HL-60 (cell line): ENCODE measurements around the gene OR12D3.

Source experiments
- DNase-seq, 2 experiments: peaks; one replicate each; pipeline ENCODE4 v3.0.0-alpha.2; 2010 to 2020; ENCODE audit warnings: low read depth in 1 of 2, low spot score in 1 of 2
- H3K27ac ChIP-seq: fragments of 250-450 bp; sonication (Bioruptor Pico); replicated peaks from 2 replicates; pipeline ENCODE4 v1.5.1; 2020; ENCODE audit warnings: mild to moderate bottlenecking, moderate library complexity
- H3K27me3 ChIP-seq: fragments of 250-450 bp; sonication (Bioruptor Pico); 2 replicates; pipeline ENCODE4 v1.5.1; 2021; ENCODE audit warnings: mild to moderate bottlenecking, moderate library complexity; ENCODE audit not compliant: insufficient read depth, poor library complexity, severe bottlenecking
- H3K4me3 ChIP-seq: replicated peaks from 2 replicates; pipeline ENCODE4 v1.5.1; 2011; ENCODE audit warnings: mild to moderate bottlenecking, control low read depth, low read length; ENCODE audit not compliant: insufficient read depth
- GABPA ChIP-seq: IDR thresholded peaks from 2 replicates; pipeline ENCODE4 v1.6.1; 2012; ENCODE audit warnings: low read depth
- POLR2AphosphoS5 ChIP-seq: IDR thresholded peaks from 2 replicates; pipeline ENCODE4 v1.6.1; 2012; ENCODE audit warnings: low read depth
- SPI1 ChIP-seq: IDR thresholded peaks from 2 replicates; pipeline ENCODE4 v1.6.1; 2012; ENCODE audit warnings: low read depth, mild to moderate bottlenecking, borderline replicate concordance
- TF ChIP-seq, protein P1 (sequence below): IDR thresholded peaks from 2 replicates; pipeline ENCODE4 v1.6.1; 2012; ENCODE audit warnings: low read depth; ENCODE audit not compliant: insufficient replicate concordance
- TF ChIP-seq, protein P2 (sequence below): IDR thresholded peaks from one replicate; pipeline ENCODE4 v1.5.1; 2011; ENCODE audit warnings: low read length, control low read depth, inconsistent platforms; ENCODE audit not compliant: insufficient read depth

Gene OR12D3

DNA sequence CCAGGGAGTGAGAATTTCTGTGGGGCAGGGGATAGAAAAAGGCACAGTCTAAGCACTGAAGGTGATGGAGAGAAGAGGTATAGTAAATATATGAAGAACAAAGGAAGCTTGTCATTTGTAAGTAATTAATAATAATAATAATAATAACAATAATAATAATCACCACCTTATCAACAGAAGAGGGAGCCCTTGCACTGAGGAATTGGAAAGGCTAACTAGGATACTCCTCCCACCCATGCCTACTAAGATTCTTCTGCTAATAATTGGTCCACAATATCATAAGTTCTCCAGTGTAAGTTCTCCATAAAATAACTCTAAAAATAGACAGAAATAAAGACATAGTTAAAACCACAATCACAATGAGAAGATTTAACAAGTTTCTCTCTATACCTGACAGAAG lies 912 bp upstream of the OR12D3 start:
- Histone ChIP-seq H3K27me3 (no peaks in the 10 kb centered on the region), H3K4me3 (no peak overlapping the region), H3K27ac (no peak overlapping the region)
- no peak for DNase-seq
- TF ChIP-seq POLR2AphosphoS5 (no peak), GABPA (no peak), SPI1 (no peak)
- TF ChIP-seq, protein P1, sequence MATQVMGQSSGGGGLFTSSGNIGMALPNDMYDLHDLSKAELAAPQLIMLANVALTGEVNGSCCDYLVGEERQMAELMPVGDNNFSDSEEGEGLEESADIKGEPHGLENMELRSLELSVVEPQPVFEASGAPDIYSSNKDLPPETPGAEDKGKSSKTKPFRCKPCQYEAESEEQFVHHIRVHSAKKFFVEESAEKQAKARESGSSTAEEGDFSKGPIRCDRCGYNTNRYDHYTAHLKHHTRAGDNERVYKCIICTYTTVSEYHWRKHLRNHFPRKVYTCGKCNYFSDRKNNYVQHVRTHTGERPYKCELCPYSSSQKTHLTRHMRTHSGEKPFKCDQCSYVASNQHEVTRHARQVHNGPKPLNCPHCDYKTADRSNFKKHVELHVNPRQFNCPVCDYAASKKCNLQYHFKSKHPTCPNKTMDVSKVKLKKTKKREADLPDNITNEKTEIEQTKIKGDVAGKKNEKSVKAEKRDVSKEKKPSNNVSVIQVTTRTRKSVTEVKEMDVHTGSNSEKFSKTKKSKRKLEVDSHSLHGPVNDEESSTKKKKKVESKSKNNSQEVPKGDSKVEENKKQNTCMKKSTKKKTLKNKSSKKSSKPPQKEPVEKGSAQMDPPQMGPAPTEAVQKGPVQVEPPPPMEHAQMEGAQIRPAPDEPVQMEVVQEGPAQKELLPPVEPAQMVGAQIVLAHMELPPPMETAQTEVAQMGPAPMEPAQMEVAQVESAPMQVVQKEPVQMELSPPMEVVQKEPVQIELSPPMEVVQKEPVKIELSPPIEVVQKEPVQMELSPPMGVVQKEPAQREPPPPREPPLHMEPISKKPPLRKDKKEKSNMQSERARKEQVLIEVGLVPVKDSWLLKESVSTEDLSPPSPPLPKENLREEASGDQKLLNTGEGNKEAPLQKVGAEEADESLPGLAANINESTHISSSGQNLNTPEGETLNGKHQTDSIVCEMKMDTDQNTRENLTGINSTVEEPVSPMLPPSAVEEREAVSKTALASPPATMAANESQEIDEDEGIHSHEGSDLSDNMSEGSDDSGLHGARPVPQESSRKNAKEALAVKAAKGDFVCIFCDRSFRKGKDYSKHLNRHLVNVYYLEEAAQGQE = no peak
- TF ChIP-seq, protein P2, sequence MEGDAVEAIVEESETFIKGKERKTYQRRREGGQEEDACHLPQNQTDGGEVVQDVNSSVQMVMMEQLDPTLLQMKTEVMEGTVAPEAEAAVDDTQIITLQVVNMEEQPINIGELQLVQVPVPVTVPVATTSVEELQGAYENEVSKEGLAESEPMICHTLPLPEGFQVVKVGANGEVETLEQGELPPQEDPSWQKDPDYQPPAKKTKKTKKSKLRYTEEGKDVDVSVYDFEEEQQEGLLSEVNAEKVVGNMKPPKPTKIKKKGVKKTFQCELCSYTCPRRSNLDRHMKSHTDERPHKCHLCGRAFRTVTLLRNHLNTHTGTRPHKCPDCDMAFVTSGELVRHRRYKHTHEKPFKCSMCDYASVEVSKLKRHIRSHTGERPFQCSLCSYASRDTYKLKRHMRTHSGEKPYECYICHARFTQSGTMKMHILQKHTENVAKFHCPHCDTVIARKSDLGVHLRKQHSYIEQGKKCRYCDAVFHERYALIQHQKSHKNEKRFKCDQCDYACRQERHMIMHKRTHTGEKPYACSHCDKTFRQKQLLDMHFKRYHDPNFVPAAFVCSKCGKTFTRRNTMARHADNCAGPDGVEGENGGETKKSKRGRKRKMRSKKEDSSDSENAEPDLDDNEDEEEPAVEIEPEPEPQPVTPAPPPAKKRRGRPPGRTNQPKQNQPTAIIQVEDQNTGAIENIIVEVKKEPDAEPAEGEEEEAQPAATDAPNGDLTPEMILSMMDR = no peak

DNA sequence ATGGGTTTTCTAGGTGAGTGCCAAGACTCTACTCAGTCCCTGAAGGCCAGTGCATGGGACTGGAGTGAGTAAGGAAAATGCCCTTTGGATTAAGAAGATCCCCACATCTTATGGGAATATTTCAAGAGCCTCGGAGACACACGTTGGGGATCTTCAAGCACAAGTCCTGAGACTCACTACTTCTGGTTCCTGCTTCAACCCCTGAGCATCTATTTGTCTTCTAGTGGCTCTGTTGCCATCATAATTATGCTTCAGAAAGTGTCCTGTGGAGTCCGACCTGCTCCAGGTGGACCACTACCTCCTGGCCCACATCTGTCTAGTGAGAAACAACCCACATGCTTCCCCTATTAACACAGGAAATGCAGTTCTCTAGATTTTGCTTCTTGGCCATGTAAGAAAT lies 6.3 kb downstream of the OR12D3 start, which contains the start of gene OR5V1:
Gene OR5V1 (minus strand): TSS at position 101 of the 400 bp plus-strand sequence. CDS start 12,670 bp downstream, outside the sequence.
- TF ChIP-seq GABPA (no peak), POLR2AphosphoS5 (no peak), SPI1 (no peak)
- TF ChIP-seq, protein P2 = no peak
- TF ChIP-seq, protein P1 = no peak
- H3K27ac ChIP-seq = no peak within 1 kb of the TSS
- no peaks in the 10 kb centered on the region for H3K27me3 ChIP-seq
- DNase-seq = no peak
- no peak within 1 kb of the TSS for H3K4me3 ChIP-seq

DNA sequence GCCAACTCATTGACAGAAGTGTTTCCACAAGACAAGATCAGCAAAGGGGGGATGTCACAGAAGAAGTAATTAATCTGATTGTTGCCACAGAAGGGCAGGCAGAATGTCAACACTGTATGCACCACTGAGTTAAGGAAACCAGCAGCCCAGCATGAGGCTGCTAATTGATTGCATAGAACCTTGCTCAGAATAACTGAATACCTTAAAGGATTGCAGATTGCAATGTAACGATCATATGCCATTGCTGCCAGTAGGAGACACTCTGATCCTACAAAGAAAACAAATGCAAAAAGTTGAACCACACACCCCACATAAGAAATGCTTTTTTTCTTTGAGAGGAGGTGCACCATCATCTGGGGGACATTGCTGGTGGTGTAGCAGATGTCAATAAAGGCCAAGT lies 19.5 kb downstream of the OR12D3 start:
- Histone ChIP-seq H3K27ac (no peak overlapping the region), H3K4me3 (no peak overlapping the region), H3K27me3 (no peaks in the 10 kb centered on the region)
- no peak for DNase-seq
- TF ChIP-seq POLR2AphosphoS5 = no peak
- TF ChIP-seq SPI1 = no peak
- TF ChIP-seq, protein P2 = no peak
- TF ChIP-seq GABPA = no peak
- TF ChIP-seq, protein P1 = no peak
